Subcutaneous abdominal adipose tissue (tissue), 5 donors: ENCODE measurements around the gene LACRT.

Experiments used
- H3K27ac ChIP-seq: one replicate; pipeline ENCODE4 v1.7.0; 2013; ENCODE audit warnings: low read depth, mild to moderate bottlenecking, inconsistent platforms, low read length, moderate library complexity
- H3K27me3 ChIP-seq, 5 donors: one replicate each; pipeline ENCODE4 v1.7.0; 2013; ENCODE audit warnings: low read length in 5 of 5, inconsistent platforms in 1 of 5; ENCODE audit not compliant: control insufficient read depth in 5 of 5, insufficient read depth in 4 of 5
- H3K36me3 ChIP-seq, 5 donors: one replicate each; pipeline ENCODE4 v1.7.0; 2013; ENCODE audit warnings: low read length in 5 of 5; ENCODE audit not compliant: control insufficient read depth in 5 of 5, insufficient read depth in 5 of 5
- H3K4me1 ChIP-seq, 5 donors: one replicate each; pipeline ENCODE4 v1.7.0; 2013; ENCODE audit warnings: low read length in 5 of 5, mild to moderate bottlenecking in 3 of 5, moderate library complexity in 1 of 5; ENCODE audit not compliant: control insufficient read depth in 5 of 5, insufficient read depth in 5 of 5
- H3K4me3 ChIP-seq, 5 donors: one replicate each; pipeline ENCODE4 v1.7.0; 2013; ENCODE audit warnings: low read length in 5 of 5, low read depth in 1 of 5
- H3K9ac ChIP-seq, 5 donors: one replicate each; pipeline ENCODE4 v1.7.0; 2013; ENCODE audit warnings: low read length in 5 of 5, mild to moderate bottlenecking in 4 of 5, moderate library complexity in 3 of 5
- H3K9me3 ChIP-seq, 5 donors: one replicate each; pipeline ENCODE4 v1.7.0; 2013; ENCODE audit warnings: low read length in 5 of 5; ENCODE audit not compliant: control insufficient read depth in 5 of 5
- donor health status: healthy.
- donor health status: healthy.
- donor health status: healthy.
- donor health status: healthy.
- donor health status: healthy.

The LACRT gene

GRCh38 chr12:54624315-54625279 lies 10.1 kb downstream of the LACRT start:
- H3K36me3 ChIP-seq, result no peaks in the 10 kb centered on the region
- no peak overlapping the region for H3K9ac ChIP-seq
- no peak overlapping the region for H3K4me3 ChIP-seq
- H3K9me3 ChIP-seq, result no peaks in the 10 kb centered on the region
- no peaks in the 10 kb centered on the region for H3K4me1 ChIP-seq
- H3K27me3 ChIP-seq, result peaks cover 0 to 3% (median 3%) of the 10 kb centered on the region in 5 donors
- H3K27ac ChIP-seq, result no peak overlapping the region

- no peak overlapping the region for H3K4me3 ChIP-seq
- no peaks in the 10 kb centered on the region for H3K4me1 ChIP-seq
- no peak overlapping the region for H3K27ac ChIP-seq
- no peaks in the 10 kb centered on the region for H3K9me3 ChIP-seq
- no peak overlapping the region for H3K9ac ChIP-seq
- peaks cover 0 to 3% (median 0%) of the 10 kb centered on the region in 5 donors for H3K27me3 ChIP-seq
- no peaks in the 10 kb centered on the region for H3K36me3 ChIP-seq
These were observed 12.1 kb downstream of the LACRT start for GRCh38 chr12:54622463-54623183.

- Histone ChIP-seq H3K27ac (no peak overlapping the region), H3K4me1 (peaks cover 0 to 2% (median 0%) of the 10 kb centered on the region in 5 donors), H3K4me3 (no peak overlapping the region), H3K9ac (no peak overlapping the region), H3K27me3 (peaks cover 0 to 12% (median 6%) of the 10 kb centered on the region in 5 donors), H3K9me3 (no peaks in the 10 kb centered on the region), H3K36me3 (no peaks in the 10 kb centered on the region)
These were observed 17.6 kb downstream of the LACRT start for GRCh38 chr12:54616933-54617680.

- peaks cover 0 to 15% (median 8%) of the 10 kb centered on the region in 5 donors for H3K27me3 ChIP-seq
- no peaks in the 10 kb centered on the region for H3K36me3 ChIP-seq
- H3K4me3 ChIP-seq, result no peak overlapping the region
- H3K9ac ChIP-seq, result no peak overlapping the region
- no peak overlapping the region for H3K27ac ChIP-seq
- H3K9me3 ChIP-seq, result no peaks in the 10 kb centered on the region
- H3K4me1 ChIP-seq, result peaks cover 0 to 2% (median 0%) of the 10 kb centered on the region in 5 donors
These were observed 22.4 kb downstream of the LACRT start for GRCh38 chr12:54612225-54612750.

GRCh38 chr12:54611715-54612149 lies 23.0 kb downstream of the LACRT start:
- Histone ChIP-seq H3K9me3 (no peaks in the 10 kb centered on the region), H3K36me3 (no peaks in the 10 kb centered on the region), H3K9ac (no peak overlapping the region), H3K4me3 (no peak overlapping the region), H3K27me3 (peaks cover 0 to 15% (median 8%) of the 10 kb centered on the region in 5 donors), H3K27ac (no peak overlapping the region), H3K4me1 (peaks cover 0 to 2% (median 0%) of the 10 kb centered on the region in 5 donors)

GRCh38 chr12:54608769-54609168 lies 25.9 kb downstream of the LACRT start:
- H3K27me3 ChIP-seq, result peaks cover 0 to 5% (median 0%) of the 10 kb centered on the region in 5 donors
- no peaks in the 10 kb centered on the region for H3K4me1 ChIP-seq
- H3K9me3 ChIP-seq, result no peaks in the 10 kb centered on the region
- no peak overlapping the region for H3K27ac ChIP-seq
- H3K4me3 ChIP-seq, result no peak overlapping the region
- no peak overlapping the region for H3K9ac ChIP-seq
- H3K36me3 ChIP-seq, result no peaks in the 10 kb centered on the region

- Histone ChIP-seq H3K9ac (no peak overlapping the region), H3K27me3 (peaks cover 0 to 5% (median 0%) of the 10 kb centered on the region in 5 donors), H3K9me3 (no peaks in the 10 kb centered on the region), H3K36me3 (no peaks in the 10 kb centered on the region), H3K4me1 (peaks cover 0 to under 1% (median 0%) of the 10 kb centered on the region in 5 donors), H3K27ac (no peak overlapping the region), H3K4me3 (no peak overlapping the region)
These were observed 26.5 kb downstream of the LACRT start for GRCh38 chr12:54608156-54608555.

GRCh38 chr12:54606556-54606955 lies 28.1 kb downstream of the LACRT start:
- no peak overlapping the region for H3K27ac ChIP-seq
- no peak overlapping the region for H3K9ac ChIP-seq
- no peaks in the 10 kb centered on the region for H3K9me3 ChIP-seq
- peaks cover 0 to 15% (median 13%) of the 10 kb centered on the region in 5 donors for H3K4me1 ChIP-seq
- H3K36me3 ChIP-seq, result no peaks in the 10 kb centered on the region
- peaks cover 0 to 5% (median 0%) of the 10 kb centered on the region in 5 donors for H3K27me3 ChIP-seq
- no peak overlapping the region for H3K4me3 ChIP-seq

GRCh38 chr12:54605138-54605970 lies 29.3 kb downstream of the LACRT start:
- Histone ChIP-seq H3K9ac (no peak overlapping the region), H3K4me3 (no peak overlapping the region), H3K27me3 (no peaks in the 10 kb centered on the region), H3K9me3 (no peaks in the 10 kb centered on the region), H3K36me3 (no peaks in the 10 kb centered on the region), H3K4me1 (peaks cover 0 to 15% (median 13%) of the 10 kb centered on the region in 5 donors), H3K27ac (no peak overlapping the region)
